HG03439 (cell line): ENCODE measurements around the gene GALNT8.

Experiments used
- ATAC-seq: cut with Tn5 transposase; IDR thresholded peaks from one replicate; pipeline ENCODE4 v1.9.1; 2021; ENCODE audit warnings: mild to moderate bottlenecking, moderate library complexity; ENCODE audit not compliant: unreplicated experiment

GALNT8 gene

DNA sequence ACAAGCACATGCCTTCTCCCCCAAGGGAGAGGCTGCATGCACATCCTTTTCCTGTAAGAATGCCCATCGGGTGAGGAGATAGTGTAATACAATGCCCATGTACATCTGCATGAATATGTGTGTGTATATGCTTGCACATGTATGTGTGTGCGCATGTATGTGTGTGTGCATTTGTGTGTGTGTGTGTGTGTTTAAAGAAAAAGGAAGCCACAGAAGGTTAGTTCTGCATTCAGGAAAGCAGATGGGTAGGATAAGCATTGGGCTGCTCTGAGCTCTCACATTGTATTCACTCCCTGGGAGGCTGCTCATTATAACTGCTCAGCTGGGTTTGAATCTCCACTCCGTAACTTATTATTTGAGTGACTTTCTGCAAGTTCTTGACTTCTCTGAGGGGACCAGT lies 74.3 kb downstream of the GALNT8 start:
- no peak for ATAC-seq

DNA sequence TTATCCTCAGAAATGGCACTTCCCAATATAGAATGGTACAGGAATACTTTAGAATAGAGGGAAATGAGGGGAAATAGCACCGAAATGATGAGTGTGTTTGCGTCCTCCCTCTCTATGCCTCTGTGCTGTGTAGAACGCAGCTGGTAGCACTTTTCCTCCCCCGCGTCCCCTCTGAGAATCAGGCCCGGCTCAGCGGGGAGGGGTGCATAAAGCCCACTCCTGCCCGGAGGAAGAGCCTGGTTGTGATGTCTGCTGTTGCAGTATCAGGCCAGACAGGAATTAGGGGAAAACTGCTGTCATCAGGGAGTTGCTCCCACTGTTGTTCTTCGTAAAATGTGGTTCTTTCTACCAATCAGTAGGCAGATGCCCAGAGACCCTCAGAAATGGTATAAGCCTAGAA lies 76.0 kb downstream of the GALNT8 start:
- ATAC-seq, result no peak

DNA sequence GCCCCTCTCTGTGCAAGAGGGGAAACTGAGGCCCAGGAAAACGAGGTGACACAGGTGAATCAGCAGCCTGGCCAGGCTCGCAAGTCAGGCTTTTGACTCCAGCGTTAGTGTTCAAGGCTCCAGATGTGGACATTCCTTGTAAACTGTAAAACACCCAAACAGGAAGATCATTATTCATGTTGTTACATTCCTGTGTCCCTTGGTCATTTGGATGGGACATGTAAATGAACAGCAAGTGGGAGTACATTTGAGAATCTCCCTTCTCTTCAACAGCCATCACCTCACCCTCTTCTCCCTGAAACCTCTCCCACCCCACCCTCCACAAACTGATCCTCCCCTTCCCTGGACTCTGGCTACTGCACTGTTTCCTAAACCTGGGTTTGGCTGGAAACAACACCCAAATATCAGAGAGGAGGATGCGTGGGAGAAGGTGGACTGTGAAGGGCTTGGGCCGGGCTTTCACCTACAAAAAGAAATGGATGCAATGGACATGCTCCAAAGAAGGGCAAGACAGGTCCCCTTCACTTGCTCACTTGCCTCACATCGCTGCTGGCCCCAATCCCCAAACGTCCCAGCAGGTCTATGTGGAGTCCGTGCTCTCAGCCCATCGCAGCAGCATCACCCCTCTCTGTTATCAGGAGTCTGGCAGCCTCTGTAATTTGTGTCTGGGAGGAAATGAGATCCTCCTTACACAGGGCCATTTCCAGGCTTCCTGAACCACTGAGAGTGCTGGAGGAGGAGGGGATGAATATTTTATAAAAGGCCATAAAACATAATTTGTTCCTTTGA lies 76.7 kb downstream of the GALNT8 start:
- ATAC-seq, result no peak

DNA sequence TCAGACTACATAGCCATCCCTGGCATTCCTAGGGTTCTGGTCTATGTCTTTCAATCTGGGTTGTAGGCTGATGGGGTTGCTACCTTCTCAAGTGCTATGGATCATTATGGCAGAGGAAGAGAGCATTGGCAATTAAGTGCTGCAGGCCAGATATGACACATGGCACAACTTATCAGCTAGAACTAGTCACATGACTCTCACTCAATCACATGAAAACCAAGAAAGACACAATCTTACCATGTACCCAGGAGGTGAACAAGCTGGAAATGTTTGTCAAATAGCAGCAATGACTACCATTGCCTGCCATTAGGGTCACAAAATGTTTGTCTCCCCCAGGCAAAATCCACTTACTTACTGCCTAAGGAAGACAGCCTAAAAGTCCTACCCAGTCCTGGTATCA lies 80.4 kb downstream of the GALNT8 start:
- no peak for ATAC-seq

DNA sequence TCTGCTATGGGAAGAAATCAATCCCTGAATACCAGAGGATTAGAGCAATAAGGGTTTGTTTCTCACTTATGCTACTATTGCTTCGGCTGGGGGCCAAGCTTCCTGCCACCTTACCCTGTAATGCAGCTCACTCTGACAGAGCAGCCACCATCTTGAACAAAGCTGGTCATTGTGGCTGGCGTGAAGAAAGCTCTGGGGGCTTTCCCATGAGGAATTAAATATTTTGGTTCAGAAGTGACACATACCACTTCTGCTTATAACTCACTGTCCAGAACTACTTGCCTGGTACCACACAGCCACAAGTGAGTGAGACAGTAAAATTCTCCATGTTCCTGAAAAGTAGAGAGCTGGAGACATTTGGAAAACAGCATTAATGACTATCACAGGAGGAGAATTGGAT lies 82.6 kb downstream of the GALNT8 start:
- ATAC-seq, result no peak

DNA sequence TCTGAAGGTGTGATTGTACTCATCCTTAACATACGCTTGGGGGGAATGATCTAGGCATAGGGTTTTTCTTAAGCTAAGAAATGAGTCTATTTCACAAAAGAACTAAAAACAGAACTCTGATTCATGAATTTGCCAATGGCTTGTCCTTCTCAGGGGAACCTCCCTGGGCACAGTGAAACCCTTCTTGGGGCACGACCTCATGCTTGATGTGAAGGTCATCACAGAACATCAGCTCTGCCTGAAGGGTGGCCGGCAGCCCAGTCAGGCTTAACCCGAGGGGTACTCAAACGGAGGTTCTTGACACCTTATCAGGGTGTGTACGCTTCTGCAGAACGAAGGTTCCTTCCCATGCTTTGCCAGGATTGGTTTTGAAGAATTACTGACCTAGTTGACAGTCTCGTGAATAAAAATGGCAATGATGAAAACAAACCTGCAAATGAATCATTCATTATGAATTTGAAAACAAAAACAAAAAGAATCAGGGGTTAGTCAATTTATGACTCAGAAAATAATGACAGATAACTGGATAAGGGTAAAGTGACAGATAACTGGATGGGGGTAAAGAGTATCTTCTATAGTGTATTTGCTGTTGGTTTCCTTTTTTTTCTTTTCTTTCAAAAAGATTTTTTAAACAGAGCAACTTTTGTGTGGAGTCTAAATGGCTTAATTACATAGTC lies 86.4 kb downstream of the GALNT8 start:
- no peak for ATAC-seq

DNA sequence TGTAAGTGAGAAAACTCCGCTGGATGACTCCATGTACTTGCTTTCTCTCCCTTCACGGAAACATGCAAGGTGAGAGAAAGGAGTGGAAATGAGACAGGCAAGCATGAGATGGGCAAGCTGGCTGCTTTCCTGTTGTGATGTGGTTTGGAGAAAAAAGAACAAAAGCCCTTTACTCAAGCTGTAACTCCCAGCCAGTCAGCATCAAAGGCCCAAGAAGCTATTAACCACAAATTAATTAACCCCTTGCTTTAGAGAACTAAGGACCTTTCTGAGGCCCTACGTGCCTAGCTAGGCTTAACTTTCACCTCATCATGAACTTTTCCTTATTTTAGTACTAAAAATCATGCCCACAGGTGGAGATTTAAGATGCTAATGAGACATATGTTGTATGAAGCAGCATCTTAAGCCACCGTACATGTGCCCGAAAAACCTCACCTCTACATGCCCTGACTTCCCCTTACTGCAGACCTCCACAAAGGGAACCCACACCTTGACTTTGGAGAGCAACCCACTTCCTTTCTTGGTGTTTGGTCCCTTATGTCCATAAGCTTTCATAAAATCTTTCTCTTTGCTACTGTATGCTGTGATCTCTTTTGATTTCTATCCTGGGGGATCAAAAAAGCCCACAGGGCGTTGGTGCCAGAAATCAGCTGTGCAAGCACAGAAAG lies 87.0 kb downstream of the GALNT8 start:
- no peak for ATAC-seq

DNA sequence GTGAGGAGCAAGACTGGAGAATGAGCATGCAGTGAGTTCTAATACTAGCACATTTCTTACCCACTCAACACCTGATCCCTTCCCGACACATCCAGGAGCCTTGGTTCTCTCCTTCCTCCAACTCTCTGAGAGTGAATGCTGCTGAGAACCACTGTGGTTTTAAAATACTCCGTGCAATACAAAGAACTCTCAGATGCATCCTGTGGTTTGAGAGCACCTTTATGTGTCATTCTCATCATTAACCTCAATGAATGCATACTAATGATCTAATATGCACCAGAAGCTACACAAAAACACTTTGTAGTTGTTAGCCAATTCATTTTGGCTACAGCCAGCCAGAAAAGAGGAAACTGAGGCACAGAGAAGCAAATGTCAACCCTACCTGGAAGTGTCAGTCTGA lies 87.6 kb downstream of the GALNT8 start:
- ATAC-seq, result no peak

DNA sequence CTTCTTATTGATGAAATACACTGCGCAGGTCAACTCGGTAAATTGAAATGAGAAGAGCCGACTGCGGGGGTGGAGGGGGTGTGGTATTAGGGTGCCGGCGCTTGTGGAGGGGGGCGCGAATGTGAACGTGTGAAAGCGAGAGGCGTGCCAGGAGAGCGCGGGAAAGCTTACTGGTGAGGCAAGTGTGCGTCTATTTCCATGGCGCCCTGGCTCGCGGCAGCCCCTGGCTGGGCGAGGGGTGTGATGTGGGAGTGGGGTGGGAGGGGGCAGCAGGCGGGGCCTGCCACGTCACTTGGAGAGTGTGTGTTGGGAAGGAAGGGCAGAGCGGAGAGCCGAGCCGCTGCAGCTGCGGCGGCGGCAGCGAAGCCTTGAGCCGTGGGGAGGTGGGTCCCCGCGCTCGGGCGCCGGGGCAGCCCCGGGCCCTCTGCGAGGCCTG lies 88.8 kb downstream of the GALNT8 start:
- ATAC-seq, result no peak

DNA sequence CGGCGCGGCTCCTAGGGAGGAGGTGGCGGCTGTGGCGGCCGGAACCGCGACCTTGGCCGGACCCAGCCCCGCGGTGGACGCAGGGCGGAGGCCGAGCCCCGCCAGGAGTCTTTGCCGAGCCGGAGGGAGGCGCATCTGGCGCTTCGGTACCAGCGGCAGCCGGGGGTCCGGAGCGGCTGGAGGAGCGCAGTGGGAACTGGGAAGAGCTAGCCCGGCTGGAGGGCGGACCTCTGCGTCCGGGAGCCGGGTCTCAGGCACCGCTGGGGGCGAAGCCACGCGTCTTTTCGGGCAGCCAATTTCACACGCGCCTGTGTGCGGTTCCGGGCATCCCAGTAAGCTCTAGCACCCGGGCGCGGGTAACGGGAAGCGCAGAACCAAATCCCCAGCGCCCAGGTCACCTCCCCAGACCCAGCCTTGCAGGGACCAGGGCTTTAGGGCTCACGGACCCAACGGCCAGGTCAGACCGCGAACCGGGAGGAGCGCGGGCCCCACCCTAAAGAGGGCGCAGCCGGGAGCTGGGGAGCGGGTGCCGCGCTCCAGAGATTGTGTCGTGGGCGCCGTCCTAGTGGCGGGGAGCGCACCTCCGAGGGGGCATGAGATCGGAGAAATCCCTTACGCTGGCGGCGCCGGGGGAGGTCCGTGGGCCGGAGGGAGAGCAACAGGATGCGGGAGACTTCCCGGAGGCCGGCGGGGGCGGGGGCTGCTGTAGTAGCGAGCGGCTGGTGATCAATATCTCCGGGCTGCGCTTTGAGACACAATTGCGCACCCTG lies 89.4 kb downstream of the GALNT8 start:
- no peak for ATAC-seq

DNA sequence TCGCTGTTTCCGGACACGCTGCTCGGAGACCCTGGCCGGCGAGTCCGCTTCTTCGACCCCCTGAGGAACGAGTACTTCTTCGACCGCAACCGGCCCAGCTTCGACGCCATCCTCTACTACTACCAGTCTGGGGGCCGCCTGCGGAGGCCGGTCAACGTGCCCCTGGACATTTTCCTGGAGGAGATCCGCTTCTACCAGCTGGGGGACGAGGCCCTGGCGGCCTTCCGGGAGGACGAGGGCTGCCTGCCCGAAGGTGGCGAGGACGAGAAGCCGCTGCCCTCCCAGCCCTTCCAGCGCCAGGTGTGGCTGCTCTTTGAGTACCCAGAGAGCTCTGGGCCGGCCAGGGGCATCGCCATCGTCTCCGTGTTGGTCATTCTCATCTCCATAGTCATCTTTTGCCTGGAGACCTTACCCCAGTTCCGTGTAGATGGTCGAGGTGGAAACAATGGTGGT lies 90.0 kb downstream of the GALNT8 start:
- no peak for ATAC-seq

DNA sequence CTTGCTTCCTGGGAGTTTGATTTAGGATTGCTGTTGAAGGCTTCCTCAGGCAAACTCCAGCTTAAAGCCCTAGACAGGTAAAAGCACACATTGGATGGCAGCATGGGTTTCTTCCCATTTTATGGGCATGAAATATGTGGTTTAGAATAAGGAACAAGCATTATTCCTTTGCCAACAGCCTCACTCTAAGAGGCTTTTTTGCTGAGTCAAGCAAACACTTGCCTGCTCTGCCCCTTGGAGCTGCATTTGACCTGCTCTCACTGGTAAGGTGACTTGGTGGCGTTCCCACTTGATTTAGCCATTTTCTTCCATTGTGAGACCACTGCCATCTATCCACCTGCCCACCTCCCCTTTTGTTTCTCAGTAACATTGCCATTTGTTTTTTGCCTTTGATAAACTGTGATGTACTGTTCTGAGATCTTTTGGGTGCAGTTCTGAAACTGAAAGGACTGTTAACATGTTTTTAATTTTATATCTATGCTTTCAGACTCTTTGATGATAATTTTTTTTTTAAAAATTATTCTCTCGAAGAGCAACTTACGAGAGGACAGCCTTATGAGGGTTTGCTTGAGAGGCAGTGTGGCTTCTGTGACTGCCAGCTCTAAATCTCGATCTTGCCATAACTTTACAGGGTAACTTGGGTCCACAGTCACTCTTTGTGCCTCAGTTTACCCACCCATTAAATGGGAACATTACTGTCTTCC lies 92.6 kb downstream of the GALNT8 start:
- ATAC-seq, result no peak

DNA sequence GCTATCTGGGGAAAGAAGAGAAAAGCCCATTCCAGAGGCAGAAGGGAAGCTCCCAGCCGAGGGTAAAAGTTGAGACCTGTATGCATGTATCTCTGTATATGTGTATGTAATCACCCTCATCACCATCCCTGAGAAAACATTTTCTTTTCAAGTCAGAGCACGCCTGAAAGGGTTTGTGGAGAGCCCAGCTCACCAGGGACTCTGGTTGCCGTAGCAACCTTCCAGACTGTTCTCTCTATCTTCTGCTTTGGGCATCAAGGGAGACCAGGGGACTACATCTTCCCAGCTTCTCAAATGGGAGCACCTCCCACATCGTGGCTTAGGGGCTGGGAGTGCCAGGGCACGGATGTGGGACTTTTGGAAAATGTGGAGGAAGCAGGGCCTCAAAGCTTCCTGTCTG lies 93.5 kb downstream of the GALNT8 start:
- no peak for ATAC-seq

DNA sequence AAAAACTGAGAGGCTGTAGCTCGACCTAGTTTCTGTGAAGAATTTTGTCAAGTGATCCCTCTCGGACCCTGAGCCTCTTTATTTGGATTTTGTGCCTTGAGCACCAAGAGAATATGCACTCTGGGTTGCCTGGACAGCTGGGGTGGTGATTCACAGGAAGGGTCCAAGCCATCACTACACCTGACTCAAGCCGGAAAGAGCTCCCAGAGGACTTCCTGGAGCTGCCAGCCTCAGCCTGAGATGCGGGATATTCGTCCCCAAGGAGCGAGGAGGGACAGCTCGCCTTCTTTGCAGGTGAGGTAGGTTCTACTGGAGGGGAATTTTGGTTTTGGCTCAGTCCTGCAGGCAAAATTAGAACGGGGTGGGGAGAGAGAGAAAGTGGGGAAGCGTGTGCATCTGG lies 94.3 kb downstream of the GALNT8 start:
- no peak for ATAC-seq

DNA sequence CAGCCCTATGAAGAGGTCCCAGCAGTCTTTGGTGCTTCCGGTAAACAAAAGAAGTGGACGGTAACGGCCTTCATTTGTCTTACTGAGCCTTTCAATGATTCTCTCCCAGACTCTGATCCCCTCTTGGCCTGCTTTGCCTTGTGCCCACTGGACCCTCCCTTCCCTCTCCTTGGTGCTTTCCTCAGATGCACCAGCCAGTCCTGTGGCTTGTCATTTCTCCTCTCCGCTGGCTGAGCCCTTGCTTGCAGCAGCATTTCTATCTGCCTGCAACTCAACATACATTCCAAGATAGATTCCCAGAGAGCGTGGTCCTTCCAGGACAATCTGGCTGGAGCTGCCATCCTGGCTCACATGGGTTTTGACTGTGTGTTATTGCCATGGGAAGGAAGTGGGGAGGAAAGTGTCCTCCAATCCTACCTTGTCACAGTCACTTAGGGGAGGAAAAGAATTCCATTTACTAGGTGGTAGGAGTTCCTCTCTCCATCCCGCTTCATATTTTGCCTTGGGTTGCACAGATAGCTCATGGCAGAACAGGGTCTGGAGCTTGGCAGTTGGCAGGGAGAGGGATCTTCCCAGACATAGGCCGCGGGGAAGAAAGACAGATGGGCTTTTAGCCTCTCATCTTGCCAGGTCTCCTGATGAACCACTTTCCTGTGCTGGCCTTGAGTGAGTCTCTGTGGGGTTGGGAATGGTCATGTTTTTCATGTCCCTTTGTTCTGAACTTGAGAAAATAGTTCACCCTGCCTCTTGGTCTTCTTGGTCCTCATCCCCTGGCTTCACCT lies 96.7 kb downstream of the GALNT8 start:
- no peak for ATAC-seq

DNA sequence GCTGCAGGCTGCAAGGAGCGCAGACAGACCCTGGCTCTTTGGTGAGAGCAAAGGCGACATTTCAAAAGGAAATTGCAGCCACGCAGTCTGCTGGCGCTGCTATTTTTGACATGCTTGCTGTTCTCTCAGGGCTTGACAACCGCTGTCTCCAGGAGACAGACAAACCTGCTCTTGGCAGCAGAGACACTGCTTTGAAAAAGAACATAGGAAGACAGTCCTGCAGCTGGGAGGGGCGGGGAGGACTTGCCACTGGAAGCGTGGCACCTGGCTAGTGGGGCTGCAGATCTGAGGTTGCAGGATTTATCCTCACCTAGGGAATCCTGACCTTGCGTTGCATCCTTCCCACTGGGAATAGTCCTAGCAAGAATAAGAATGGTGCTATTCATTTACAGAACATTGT lies 97.7 kb downstream of the GALNT8 start:
- no peak for ATAC-seq

DNA sequence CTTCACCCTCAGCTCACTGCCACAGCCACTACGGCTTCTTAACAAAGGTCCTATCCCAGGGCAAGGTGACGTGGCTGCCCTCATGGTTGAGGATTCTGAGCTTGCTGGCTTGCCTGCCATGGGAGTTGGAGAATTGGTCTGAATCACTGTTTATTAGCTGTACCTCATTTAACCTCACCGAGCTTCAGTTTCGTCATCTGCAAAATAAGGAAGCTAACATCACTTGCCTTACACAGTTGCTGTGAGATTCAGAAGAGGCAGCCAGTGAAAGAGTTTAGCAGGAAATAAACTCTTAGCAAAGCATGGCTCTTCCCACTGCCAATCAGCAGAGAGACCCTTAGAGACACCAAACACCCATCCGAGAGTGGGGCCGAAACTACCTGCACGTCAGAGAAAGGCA lies 99.5 kb downstream of the GALNT8 start:
- ATAC-seq, result no peak

DNA sequence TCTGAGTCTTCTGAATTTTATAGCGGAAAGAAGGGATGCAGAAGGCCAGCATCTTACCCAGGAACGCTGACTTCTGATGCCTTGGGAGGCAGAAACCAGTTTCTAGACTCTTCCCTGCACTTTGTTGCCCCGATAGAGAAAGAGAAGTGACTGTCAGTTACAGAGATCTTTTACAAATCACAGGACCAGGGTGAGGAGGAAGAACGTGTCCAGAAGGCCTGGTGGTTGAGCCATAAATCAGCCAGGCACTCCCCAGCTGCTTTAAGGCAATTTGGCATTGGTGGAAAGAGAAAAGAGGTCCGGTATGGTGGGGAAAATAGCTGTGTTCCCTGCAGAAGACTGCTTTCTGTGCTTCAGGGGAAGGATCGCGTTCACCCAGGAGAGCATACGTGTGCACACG lies 100.8 kb downstream of the GALNT8 start:
- ATAC-seq, result no peak
